Mucosa of descending colon (tissue), 3 donors: ENCODE results near the gene ANO8. TPM values are rescaled to one million over a fixed set of nuclear protein-coding genes. Genes with fewer than 3 reads are reported as not detected.

Experiments
- ATAC-seq: fragments of 200-7000 bp; cut with Tn5 transposase; one replicate; pipeline ENCODE4 v1.9.1; 2020; ENCODE audit warnings: mild to moderate bottlenecking, moderate library complexity
- DNase-seq, 3 donors: peaks; one replicate each; pipeline ENCODE4 v3.0.0-alpha.2; 2020
- H3K36me3 ChIP-seq: fragments of 200-600 bp; one replicate; pipeline ENCODE4 v1.8.0; 2021; ENCODE audit warnings: low read depth, mild to moderate bottlenecking
- H3K4me1 ChIP-seq: fragments of 200-600 bp; one replicate; pipeline ENCODE4 v1.8.0; 2021; ENCODE audit warnings: low read depth, mild to moderate bottlenecking
- H3K4me3 ChIP-seq: fragments of 200-600 bp; one replicate; pipeline ENCODE4 v1.8.0; 2021; ENCODE audit warnings: mild to moderate bottlenecking
- H3K9me3 ChIP-seq: fragments of 200-600 bp; one replicate; pipeline ENCODE4 v1.8.0; 2021; ENCODE audit warnings: mild to moderate bottlenecking
- intact Hi-C, 2 donors: fragments of 100-400 bp; cut with DNase I in 1 of 2; cut with micrococcal nuclease in 1 of 2; formaldehyde crosslinking; loops; one replicate each; pipeline versions ENCODE4 v1.11.0 to v1.11.1; 2022; cut with DNase I, micrococcal nuclease
- total RNA-seq, 3 donors: library from RNA; stranded (reverse); fragmentation: NEBNext Ultra II Directional in 2 of 3; extraction: Animal tissue kit (Norgen Biotek cat#: 25700) in 2 of 3; gene quantifications; one replicate each; pipeline versions ENCODE4 v1.2.1 to v1.2.4, GENCODE V29; 2021 to 2023
- TF ChIP-seq, protein P1 (sequence below): fragments of 200-600 bp; IDR thresholded peaks from one replicate; pipeline ENCODE4 v1.8.0; 2022; ENCODE audit warnings: antibody characterized with exemption, mild to moderate bottlenecking
- donor health status: DM: no; HTN: no; CAD: no; lungs with moderate emphysema.
- donor health status: DM: no; HTN: no; CAD: no.
- donor health status: DM: no; HTN: yes; CAD: no.

The ANO8 gene
- total RNA-seq, 3 donors from 2014 or later: 7.1 to 9.4 (median 8.6) TPM

DNA sequence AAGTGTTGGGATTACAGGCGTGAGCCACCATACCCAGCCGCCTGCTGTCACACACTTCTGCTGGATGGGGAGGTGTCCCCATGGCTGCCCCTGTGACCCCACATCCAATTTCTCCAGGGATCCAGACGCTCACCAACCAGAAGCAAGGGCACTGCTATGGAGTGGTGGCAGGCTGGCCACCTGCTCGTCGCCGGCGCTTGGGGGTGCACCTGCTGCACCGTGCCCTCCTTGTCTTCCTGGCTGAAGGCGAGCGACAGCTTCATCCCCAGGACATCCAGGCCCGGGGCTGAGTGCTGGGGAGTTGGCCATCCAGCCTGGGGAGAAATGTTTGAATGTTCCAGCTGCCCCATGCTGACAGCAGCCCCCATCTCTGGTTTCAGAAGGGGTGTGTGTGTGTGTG lies 48.4 kb downstream of the ANO8 start:
- no peak for ATAC-seq
- intact Hi-C loops: no loop called here

DNA sequence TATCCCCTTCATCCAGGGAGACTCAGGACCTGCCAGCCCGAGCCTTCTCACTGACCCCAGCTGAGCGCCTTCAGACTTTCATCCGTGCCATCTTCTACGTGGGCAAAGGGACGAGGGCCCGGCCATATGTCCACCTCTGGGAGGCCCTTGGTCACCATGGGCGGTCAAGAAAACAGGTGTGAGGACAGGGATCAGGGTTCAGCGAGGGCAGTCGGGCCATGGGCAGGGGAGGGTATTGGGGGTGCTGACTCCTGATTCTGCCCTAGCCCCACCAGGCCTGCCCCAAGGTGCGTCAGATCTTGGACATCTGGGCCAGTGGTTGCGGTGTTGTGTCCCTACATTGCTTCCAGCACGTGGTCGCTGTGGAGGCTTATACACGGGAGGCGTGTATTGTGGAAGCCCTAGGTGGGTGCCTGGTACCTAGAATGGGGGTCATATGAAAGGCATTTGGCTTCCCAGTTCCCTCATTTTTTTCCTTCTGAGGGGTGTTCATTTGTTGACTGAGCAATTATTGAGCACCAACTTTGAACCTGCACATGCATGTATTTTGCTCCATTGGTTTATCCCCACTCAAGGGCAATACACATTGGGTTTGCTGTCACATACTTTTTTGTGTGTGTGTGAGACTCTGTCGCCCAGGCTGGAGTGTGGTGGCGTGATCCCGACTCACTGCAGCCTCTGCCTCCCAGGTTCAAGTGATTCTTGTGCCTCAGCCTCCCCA lies 49.1 kb downstream of the ANO8 start:
- TF ChIP-seq, protein P1, sequence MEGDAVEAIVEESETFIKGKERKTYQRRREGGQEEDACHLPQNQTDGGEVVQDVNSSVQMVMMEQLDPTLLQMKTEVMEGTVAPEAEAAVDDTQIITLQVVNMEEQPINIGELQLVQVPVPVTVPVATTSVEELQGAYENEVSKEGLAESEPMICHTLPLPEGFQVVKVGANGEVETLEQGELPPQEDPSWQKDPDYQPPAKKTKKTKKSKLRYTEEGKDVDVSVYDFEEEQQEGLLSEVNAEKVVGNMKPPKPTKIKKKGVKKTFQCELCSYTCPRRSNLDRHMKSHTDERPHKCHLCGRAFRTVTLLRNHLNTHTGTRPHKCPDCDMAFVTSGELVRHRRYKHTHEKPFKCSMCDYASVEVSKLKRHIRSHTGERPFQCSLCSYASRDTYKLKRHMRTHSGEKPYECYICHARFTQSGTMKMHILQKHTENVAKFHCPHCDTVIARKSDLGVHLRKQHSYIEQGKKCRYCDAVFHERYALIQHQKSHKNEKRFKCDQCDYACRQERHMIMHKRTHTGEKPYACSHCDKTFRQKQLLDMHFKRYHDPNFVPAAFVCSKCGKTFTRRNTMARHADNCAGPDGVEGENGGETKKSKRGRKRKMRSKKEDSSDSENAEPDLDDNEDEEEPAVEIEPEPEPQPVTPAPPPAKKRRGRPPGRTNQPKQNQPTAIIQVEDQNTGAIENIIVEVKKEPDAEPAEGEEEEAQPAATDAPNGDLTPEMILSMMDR: no peak
- intact Hi-C loops: no loop called here
- no peak for DNase-seq

More for the DNA sequence above, 48.4 kb downstream of the ANO8 start:
- Histone ChIP-seq H3K36me3 (no peaks in the 10 kb centered on the region), H3K9me3 (no peaks in the 10 kb centered on the region), H3K4me3 (no peak overlapping the region), H3K4me1 (peaks cover 15% of the 10 kb centered on the region)
- DNase-seq: no peak
- TF ChIP-seq, protein P1: no peak

DNA sequence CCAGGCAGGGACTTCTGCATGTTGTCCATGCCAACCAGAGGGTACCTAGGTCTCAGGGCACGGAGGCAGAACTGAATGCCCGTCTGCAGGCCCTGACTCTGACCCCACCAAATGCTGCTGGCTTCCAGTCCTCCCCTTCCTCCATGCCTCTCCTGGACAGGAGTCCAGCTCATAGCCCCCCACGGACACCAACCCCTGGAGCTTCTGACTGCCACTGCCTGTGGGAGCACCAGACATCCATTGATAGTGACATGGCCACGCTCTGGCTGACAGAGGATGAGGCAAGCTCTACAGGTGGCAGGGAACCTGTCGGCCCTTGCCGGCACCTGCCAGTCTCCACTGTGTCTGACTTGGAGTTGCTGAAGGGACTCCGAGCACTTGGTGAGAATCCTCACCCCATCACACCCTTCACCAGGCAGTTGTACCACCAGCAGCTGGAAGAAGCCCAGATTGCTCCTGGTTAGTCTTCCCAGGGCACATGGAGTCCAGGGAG lies 51.1 kb downstream of the ANO8 start:
- DNase-seq: no peak
- H3K9me3 ChIP-seq: no peaks in the 10 kb centered on the region
- H3K4me3 ChIP-seq: no peak overlapping the region
- intact Hi-C loops: loop anchor here (5.0 kb wide), 2 partner anchors 81 to 216 kb away; no protein-coding TSS in a partner anchor
- H3K4me1 ChIP-seq: peaks cover 15% of the 10 kb centered on the region
- no peak for ATAC-seq
- TF ChIP-seq, protein P1: no peak
- no peaks in the 10 kb centered on the region for H3K36me3 ChIP-seq

More for the DNA sequence above, 49.1 kb downstream of the ANO8 start:
- Histone ChIP-seq H3K4me3 (no peak overlapping the region), H3K4me1 (peaks cover 15% of the 10 kb centered on the region), H3K9me3 (no peaks in the 10 kb centered on the region), H3K36me3 (no peaks in the 10 kb centered on the region)
- no peak for ATAC-seq

DNA sequence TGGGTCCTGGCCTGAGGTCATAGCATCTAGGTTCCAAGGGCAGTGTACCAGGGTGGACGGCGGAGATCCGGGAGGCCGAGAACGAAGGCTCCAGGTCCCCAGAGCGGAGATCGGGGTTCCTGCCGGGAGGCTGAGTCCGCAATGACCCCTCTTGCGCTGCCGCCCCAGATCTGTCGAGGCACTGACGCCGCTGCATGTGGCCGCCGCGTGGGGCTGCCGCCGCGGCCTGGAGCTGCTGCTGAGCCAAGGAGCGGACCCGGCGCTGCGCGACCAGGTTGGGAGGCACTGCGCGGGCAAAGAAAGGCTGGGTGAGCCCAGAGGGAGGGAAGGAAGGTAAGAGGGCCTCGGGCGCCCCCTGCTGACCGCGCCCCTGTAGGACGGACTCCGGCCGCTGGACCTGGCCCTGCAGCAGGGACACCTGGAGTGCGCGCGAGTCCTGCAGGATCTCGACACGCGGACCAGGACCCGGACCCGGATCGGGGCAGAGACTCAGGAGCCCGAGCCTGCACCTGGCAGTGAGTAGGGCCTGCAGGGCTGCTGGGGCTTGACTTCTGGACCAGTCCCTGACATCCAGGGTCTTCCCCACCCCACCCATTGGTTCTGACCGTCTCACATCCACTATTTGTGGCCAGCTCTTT lies 52.0 kb downstream of the ANO8 start:
- DNase-seq (peak; percentile 87 to 94 (median 90)), ATAC-seq (peak; percentile 99)
- TF ChIP-seq, protein P1: peak; percentile 91
- Histone ChIP-seq H3K9me3 (no peaks in the 10 kb centered on the region), H3K36me3 (no peaks in the 10 kb centered on the region), H3K4me1 (peaks cover 15% of the 10 kb centered on the region), H3K4me3 (no peak overlapping the region)
- intact Hi-C loops: loop anchor here (5.0 kb wide), 2 partner anchors 80 to 215 kb away; no protein-coding TSS in a partner anchor

DNA sequence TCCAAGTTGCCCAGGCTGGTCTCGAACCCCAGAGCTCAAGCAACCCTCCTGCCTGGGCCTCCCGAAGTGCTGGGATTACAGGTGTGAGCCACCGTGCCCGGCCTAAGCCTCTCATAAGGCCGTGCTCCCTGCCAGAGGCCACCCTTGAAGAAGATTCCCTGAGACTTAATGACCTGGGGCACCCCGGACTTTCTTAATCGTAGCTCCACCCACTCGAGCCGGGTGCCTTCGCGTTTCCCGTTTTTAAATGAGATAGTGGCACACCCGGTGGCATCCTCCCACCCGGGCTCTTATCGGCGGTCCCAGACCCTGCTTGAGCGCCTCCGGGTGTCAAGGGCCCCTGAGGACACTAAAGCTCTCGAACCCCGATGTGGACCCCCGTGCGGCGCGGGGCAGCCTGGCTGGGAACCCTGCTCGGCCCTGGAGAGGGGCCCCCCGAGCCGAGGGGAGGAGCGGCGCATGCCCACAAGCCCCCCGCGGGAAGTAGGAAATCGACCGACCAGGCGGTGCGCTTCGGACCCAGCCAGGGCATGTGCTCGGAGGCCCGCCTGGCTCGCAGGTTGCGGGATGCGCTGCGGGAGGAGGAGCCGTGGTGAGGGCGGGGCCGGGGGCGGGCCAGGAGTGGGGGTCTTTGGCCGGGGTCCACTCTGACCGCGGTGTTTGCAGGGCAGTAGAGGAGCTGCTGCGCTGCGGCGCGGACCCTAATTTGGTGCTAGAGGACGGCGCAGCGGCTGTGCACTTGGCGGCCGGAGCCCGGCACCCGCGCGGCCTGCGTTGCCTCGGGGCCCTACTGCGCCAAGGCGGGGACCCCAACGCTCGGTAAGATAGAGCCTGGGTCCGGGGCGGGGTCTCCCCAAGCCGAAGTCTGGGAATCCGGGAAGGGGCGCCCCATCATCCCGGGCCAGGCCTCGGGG lies 53.0 kb downstream of the ANO8 start, which contains the start of gene ANKLE1:
Gene ANKLE1 (plus strand): TSS at position 511 of the 914 bp plus-strand sequence. CDS start 20 bp downstream, at position 531.
- Histone ChIP-seq H3K4me3 (no peak within 1 kb of the TSS), H3K4me1 (peaks cover 15% of the 10 kb centered on the region), H3K9me3 (no peaks in the 10 kb centered on the region), H3K36me3 (no peaks in the 10 kb centered on the region)
- intact Hi-C loops: loop anchor here (5.0 kb wide), 2 partner anchors 79 to 214 kb away; no protein-coding TSS in a partner anchor
- DNase-seq: peak in 1 of 3 donors; percentile 69
- TF ChIP-seq, protein P1: no peak
- peak; percentile 35 for ATAC-seq
